SKM-1 (cell line): ENCODE data around the gene WEE2.
"Not testable (repeated sequence)": the region's sequence is repeated elsewhere in the genome, so short reads cannot be mapped to it uniquely, and the experiment has no call there.

Experiments used
- DNase-seq: peaks from one replicate; lab custom pipeline; 2025; ENCODE audit not compliant: unreplicated experiment; lab: John Stamatoyannopoulos, UW

The WEE2 gene

DNA sequence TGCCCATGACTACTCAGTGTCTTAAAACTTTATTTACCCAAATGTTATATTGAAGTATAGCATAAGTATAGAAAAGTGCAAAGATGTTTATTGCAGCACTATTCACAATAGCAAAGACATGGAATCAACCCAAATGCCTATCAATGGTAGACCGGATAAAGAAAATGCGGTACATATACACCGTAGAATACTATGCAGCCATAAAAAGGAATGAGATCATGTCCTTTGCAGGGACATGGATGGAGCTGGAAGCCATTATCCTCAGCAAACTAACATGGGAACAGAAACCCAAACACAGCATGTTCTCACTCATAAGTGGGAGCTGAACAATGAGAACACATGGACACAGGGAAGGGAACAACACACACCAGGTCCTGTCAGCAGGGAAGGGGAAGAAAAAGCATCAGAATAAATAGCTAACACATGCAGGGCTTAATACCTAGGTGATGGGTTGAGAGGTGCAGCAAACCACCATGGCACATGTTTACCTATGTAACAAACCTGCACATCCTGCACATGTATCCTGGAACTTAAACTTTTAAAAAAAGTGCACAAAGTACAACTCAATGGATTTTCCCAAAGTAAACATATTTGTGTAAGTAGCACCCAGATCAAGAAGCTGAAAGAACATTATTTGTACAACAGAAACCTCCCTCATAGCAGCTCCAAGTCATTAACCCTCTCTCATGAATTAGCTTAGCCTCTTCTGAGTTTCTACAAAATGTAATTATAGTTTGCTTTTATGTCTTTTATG, 18.9 kb upstream of the WEE2 start:
- not testable (repeated sequence) for DNase-seq

- no peak for DNase-seq
Observed at GRCh38 chr7:141691540-141691939, 16.6 kb upstream of the WEE2 start.

- no peak for DNase-seq
Observed at GRCh38 chr7:141691961-141692360, 16.2 kb upstream of the WEE2 start.

DNA sequence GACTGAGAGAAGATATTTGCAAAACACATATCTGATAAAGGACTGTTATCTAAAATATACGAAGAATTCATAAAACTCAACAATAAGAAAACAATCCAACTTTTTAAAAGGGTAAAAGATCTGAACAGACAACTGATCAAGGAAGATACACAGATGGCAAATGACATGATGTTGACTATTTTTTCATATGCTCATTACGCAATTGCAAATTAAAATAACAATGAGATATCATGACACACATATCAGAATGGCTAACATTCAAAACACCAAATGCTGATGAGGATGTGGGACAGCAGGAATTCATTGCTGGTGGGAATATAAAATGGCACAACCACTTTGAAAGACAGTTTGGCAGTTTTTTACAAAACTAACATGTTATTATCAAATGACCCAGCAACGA, 15.1 kb upstream of the WEE2 start:
- no peak for DNase-seq

- DNase-seq, result no peak
Observed at GRCh38 chr7:141695803-141696289, 12.3 kb upstream of the WEE2 start.

GRCh38 chr7:141696348-141696747, 11.8 kb upstream of the WEE2 start:
- DNase-seq, result no peak

- no peak for DNase-seq
Observed at GRCh38 chr7:141697211-141697871, 10.8 kb upstream of the WEE2 start.

DNA sequence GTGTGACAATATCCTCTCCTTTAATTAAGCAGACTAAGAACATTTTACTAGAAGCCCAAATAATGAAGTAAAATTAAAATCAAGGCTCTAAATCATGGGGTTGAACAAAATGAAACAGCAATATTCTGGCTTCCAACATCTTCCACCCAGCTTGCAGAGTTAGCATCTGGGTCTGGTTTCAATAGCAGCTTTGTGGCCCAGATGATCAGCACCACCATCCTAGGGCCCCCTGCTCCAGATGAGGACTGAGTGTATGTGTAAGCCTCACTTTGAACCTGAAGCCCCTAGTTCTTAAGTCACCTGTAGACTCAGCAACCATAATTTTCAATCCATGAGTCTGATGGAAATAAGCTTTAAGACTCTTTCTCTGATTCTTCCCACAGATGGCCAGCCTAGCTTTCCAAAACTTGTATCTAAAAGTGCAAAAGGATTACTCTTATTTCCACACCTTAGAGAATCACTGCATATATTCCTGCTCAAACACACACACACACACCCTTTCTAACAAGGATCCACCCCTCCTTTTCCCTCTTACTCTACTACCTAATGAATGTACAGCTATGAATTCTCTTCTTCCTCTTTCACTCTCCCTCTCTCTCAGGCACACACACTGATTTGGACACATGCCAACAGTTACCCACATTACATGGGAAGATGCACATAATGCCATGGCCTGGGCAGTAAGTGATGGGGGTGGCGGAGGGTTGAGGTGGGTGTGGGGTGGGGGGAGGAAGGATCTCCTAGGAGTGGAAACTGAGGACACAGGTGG, 9.7 kb upstream of the WEE2 start:
- no peak for DNase-seq

GRCh38 chr7:141699860-141700259, 8.3 kb upstream of the WEE2 start:
- no peak for DNase-seq

GRCh38 chr7:141700296-141700847, 7.8 kb upstream of the WEE2 start:
- no peak for DNase-seq

- DNase-seq, result no peak
Observed at GRCh38 chr7:141700848-141701371, 7.2 kb upstream of the WEE2 start.

GRCh38 chr7:141701489-141702046, 6.6 kb upstream of the WEE2 start:
- DNase-seq, result no peak

GRCh38 chr7:141702047-141702567, 6.0 kb upstream of the WEE2 start, which contains the start of gene DENND11:
Gene DENND11, minus strand, starts transcription at chr7:141702166. Its CDS starts 13 bp downstream, at chr7:141702153.
- no peak for DNase-seq

DNA sequence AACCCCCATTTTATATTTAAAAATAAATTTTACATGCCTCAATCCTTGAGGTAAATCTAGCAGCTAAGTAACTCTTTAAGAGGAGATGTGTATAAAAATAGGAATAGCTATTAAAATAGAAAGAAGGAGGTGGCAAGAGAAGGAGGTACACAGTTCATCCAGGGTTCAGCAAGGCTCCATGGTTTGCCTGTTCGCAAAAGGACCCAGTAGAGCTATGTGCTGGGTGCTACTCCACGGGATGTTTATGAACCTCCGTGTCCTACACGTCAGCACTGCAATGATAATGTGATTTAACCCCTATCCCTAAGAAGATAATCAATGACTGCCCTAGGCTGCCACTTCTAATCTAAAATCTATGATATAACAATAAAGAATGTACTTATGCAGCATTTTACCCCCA, 5.3 kb upstream of the WEE2 start:
- no peak for DNase-seq

GRCh38 chr7:141704112-141704511, 4.0 kb upstream of the WEE2 start:
- DNase-seq, result no peak

GRCh38 chr7:141704741-141705140, 3.4 kb upstream of the WEE2 start:
- DNase-seq, result no peak

GRCh38 chr7:141706239-141707064, 1.7 kb upstream of the WEE2 start:
- DNase-seq, result no peak

GRCh38 chr7:141709318-141709717, 1.2 kb downstream of the WEE2 start:
- no peak for DNase-seq

GRCh38 chr7:141709749-141710148, 1.6 kb downstream of the WEE2 start:
- DNase-seq, result no peak

DNA sequence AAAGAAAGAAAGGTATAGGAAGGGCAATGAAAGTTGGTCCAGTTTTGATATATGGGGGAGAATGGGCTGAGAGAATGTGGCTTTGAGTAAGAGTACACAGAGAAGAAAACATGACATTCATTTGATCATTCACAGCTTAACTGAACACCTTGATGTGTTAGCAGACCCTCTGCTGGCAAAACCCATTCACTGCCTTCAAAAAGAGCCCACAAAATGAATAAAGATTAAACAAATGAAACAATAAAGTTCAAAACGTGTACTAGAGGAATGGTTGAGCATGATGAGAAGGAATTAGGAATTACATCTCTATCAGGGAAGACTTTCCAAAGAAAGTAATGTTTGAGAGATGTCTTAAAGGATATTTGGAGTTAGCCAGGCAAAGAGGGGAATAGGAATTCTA, 2.1 kb downstream of the WEE2 start:
- no peak for DNase-seq
